GM18868 (cell line): ENCODE data around the gene ANKRD44.
"Not testable (repeated sequence)": the region's sequence is repeated elsewhere in the genome, so short reads cannot be mapped to it uniquely, and the experiment has no call there.

Source experiments
- ATAC-seq: cut with Tn5 transposase; IDR thresholded peaks from one replicate; pipeline ENCODE4 v1.9.1; 2021; ENCODE audit warnings: mild to moderate bottlenecking, moderate library complexity; ENCODE audit not compliant: unreplicated experiment

Gene ANKRD44

GRCh38 chr2:197085665-197086064 lies 224.9 kb downstream of the ANKRD44 start:
- ATAC-seq = no peak

- no peak for ATAC-seq
Measured at GRCh38 chr2:197081294-197081693, 229.3 kb downstream of the ANKRD44 start.

- no peak for ATAC-seq
Measured at GRCh38 chr2:197080578-197081216, 229.9 kb downstream of the ANKRD44 start.

- no peak for ATAC-seq
Measured at GRCh38 chr2:197079832-197080555, 230.6 kb downstream of the ANKRD44 start.

- ATAC-seq = no peak
Measured at GRCh38 chr2:197079414-197079813, 231.2 kb downstream of the ANKRD44 start.

- ATAC-seq = no peak
Measured at GRCh38 chr2:197078535-197078934, 232.0 kb downstream of the ANKRD44 start.

GRCh38 chr2:197077336-197077735 lies 233.2 kb downstream of the ANKRD44 start:
- ATAC-seq = no peak

GRCh38 chr2:197076652-197077051 lies 233.9 kb downstream of the ANKRD44 start:
- no peak for ATAC-seq

- ATAC-seq = no peak
Measured at GRCh38 chr2:197075754-197076337, 234.7 kb downstream of the ANKRD44 start.

GRCh38 chr2:197075281-197075680 lies 235.3 kb downstream of the ANKRD44 start:
- no peak for ATAC-seq

GRCh38 chr2:197073701-197074433 lies 236.7 kb downstream of the ANKRD44 start:
- no peak for ATAC-seq

GRCh38 chr2:197073270-197073669 lies 237.3 kb downstream of the ANKRD44 start:
- no peak for ATAC-seq

- no peak for ATAC-seq
Measured at GRCh38 chr2:197072533-197072932, 238.0 kb downstream of the ANKRD44 start.

- no peak for ATAC-seq
Measured at GRCh38 chr2:197071790-197072436, 238.7 kb downstream of the ANKRD44 start.

GRCh38 chr2:197071213-197071612 lies 239.4 kb downstream of the ANKRD44 start:
- no peak for ATAC-seq

GRCh38 chr2:197069958-197070357 lies 240.6 kb downstream of the ANKRD44 start:
- no peak for ATAC-seq

GRCh38 chr2:197062574-197062973 lies 248.0 kb downstream of the ANKRD44 start:
- ATAC-seq = not testable (repeated sequence)

- no peak for ATAC-seq
Measured at GRCh38 chr2:197059477-197059876, 251.1 kb downstream of the ANKRD44 start.

GRCh38 chr2:197058777-197059300 lies 251.7 kb downstream of the ANKRD44 start:
- no peak for ATAC-seq

- ATAC-seq = no peak
Measured at GRCh38 chr2:197057959-197058358, 252.6 kb downstream of the ANKRD44 start.

GRCh38 chr2:197055045-197055444 lies 255.5 kb downstream of the ANKRD44 start:
- no peak for ATAC-seq
